Ishikawa (cell line): ENCODE measurements around the gene ZFAND3.

Experiments
- CEBPB ChIP-seq: IDR thresholded peaks from 2 replicates; pipeline ENCODE4 v1.6.1; 2012
- CREB1 ChIP-seq: IDR thresholded peaks from 2 replicates; pipeline ENCODE4 v1.6.1; 2012; ENCODE audit warnings: low read depth
- EGR1 ChIP-seq: IDR thresholded peaks from 2 replicates; pipeline ENCODE4 v1.6.1; 2012
- EP300 ChIP-seq: IDR thresholded peaks from 2 replicates; pipeline ENCODE4 v1.6.1; 2012; ENCODE audit warnings: borderline replicate concordance
- FOXM1 ChIP-seq: IDR thresholded peaks from 2 replicates; pipeline ENCODE4 v1.6.1; 2012; ENCODE audit warnings: low read depth, borderline replicate concordance
- NFIC ChIP-seq: IDR thresholded peaks from 2 replicates; pipeline ENCODE4 v1.6.1; 2012
- RAD21 ChIP-seq: IDR thresholded peaks from 2 replicates; pipeline ENCODE4 v1.6.1; 2012; ENCODE audit warnings: low read depth
- TAF1 ChIP-seq: IDR thresholded peaks from 2 replicates; pipeline ENCODE4 v1.6.1; 2012; ENCODE audit warnings: low read depth, mild to moderate bottlenecking
- TCF12 ChIP-seq: IDR thresholded peaks from 2 replicates; pipeline ENCODE4 v1.6.1; 2012; ENCODE audit warnings: low read depth
- TEAD4 ChIP-seq: IDR thresholded peaks from 2 replicates; pipeline ENCODE4 v1.6.1; 2012
- YY1 ChIP-seq: IDR thresholded peaks from 2 replicates; pipeline ENCODE4 v1.6.1; 2012; ENCODE audit warnings: low read depth
- ZBTB7A ChIP-seq: IDR thresholded peaks from 2 replicates; pipeline ENCODE4 v1.6.1; 2012; ENCODE audit warnings: low read depth
- TF ChIP-seq, protein P1 (sequence below): IDR thresholded peaks from 2 replicates; pipeline ENCODE4 v1.6.1; 2012
- TF ChIP-seq, protein P2 (sequence below): IDR thresholded peaks from 2 replicates; pipeline ENCODE4 v1.6.1; 2012
- TF ChIP-seq, protein P3 (sequence below): IDR thresholded peaks from 2 replicates; pipeline ENCODE4 v1.6.1; 2012; ENCODE audit warnings: low read depth, mild to moderate bottlenecking

Gene ZFAND3

DNA sequence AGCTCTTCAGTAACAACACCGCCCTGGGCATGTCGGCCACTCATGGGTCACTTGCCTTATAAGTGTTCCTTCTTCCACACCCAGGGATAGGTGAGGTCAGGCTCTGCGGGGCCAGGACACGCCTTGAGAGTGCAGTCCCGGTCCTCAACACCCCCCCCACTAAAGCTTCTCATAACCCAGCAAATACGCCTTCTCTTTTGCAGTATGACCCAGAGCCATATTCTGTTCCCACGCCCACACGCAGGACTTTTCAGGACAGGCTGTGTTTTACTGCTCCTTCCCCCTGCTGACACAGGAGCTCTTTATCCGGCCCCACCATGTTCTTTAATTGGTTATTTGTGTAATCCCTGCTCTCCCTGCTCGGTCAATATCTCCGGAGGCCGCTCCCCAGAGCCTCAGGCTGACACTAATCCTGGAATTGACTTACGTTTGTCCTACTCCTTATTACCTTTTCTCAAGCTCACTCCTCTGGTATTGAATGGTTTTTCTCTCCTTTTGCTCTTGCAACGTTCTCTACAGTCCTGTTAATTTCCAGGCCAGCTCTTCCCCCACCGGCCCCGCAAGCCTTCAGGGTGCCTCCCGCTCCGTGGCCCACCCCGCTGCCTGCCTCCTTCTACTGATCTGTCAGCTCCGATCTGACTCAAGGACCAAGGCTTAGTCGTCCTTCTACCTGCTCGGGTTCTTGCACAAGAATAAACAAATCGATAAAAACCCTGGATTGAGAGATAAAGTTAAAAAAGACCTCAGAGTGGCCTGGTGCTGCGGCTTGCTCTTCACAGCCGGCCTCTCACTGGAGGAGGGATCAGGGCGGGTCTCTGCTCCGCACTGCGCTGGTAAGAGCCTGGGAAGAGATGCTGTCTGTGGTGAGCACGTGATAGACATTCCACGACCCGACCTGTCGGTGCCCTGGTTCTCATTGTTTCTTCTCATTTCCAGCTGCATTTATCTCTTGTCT lies 357.5 kb downstream of the ZFAND3 start:
- TF ChIP-seq CEBPB (no peak), CREB1 (no peak)
- TF ChIP-seq, protein P1, sequence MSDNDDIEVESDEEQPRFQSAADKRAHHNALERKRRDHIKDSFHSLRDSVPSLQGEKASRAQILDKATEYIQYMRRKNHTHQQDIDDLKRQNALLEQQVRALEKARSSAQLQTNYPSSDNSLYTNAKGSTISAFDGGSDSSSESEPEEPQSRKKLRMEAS = no peak
- TF ChIP-seq, protein P2, sequence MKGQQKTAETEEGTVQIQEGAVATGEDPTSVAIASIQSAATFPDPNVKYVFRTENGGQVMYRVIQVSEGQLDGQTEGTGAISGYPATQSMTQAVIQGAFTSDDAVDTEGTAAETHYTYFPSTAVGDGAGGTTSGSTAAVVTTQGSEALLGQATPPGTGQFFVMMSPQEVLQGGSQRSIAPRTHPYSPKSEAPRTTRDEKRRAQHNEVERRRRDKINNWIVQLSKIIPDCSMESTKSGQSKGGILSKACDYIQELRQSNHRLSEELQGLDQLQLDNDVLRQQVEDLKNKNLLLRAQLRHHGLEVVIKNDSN = no peak

DNA sequence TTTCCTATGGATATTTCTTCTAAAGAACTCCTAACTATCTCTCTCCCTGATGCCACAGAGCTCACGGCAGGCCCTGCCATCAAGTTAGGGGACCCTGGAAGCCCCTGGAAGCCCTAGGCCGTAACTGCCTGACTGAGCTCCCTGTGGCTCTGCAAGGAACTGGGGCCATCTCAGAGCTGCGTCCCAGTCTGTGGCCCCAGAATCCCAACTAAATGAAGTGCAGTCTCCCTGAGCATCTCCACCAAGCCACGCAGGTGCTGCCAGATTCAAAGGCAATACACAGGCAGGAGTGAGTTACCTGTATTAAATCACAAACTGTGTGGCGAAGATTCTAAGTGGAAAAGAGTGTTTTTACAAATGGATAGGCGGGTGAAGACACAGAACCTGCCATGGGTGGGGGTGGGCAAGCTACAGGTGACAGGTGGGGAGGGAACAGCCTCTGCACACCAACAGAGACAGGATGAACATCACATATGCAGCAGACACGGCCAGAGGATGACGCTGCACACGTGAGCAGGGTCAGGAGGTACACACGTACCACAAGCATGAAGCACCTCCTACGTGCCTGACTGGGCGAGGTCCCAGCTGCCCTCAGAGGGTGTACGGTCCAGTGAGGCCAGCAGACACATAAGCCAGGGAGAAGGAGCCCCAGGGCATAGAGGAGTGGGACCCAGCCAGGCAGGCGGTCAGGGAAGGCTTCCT lies 358.5 kb downstream of the ZFAND3 start:
- TF ChIP-seq TAF1 = no peak
- TF ChIP-seq, protein P2 = no peak
- TF ChIP-seq TEAD4 = no peak
- TF ChIP-seq TCF12 = no peak
- no peak for TF ChIP-seq RAD21
- TF ChIP-seq, protein P3, sequence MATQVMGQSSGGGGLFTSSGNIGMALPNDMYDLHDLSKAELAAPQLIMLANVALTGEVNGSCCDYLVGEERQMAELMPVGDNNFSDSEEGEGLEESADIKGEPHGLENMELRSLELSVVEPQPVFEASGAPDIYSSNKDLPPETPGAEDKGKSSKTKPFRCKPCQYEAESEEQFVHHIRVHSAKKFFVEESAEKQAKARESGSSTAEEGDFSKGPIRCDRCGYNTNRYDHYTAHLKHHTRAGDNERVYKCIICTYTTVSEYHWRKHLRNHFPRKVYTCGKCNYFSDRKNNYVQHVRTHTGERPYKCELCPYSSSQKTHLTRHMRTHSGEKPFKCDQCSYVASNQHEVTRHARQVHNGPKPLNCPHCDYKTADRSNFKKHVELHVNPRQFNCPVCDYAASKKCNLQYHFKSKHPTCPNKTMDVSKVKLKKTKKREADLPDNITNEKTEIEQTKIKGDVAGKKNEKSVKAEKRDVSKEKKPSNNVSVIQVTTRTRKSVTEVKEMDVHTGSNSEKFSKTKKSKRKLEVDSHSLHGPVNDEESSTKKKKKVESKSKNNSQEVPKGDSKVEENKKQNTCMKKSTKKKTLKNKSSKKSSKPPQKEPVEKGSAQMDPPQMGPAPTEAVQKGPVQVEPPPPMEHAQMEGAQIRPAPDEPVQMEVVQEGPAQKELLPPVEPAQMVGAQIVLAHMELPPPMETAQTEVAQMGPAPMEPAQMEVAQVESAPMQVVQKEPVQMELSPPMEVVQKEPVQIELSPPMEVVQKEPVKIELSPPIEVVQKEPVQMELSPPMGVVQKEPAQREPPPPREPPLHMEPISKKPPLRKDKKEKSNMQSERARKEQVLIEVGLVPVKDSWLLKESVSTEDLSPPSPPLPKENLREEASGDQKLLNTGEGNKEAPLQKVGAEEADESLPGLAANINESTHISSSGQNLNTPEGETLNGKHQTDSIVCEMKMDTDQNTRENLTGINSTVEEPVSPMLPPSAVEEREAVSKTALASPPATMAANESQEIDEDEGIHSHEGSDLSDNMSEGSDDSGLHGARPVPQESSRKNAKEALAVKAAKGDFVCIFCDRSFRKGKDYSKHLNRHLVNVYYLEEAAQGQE = no peak
- no peak for TF ChIP-seq YY1
- TF ChIP-seq, protein P1 = no peak
- no peak for TF ChIP-seq EP300
- TF ChIP-seq FOXM1 = no peak
- no peak for TF ChIP-seq NFIC
- TF ChIP-seq CREB1 = no peak
- TF ChIP-seq ZBTB7A = no peak
- TF ChIP-seq EGR1 = no peak
- no peak for TF ChIP-seq CEBPB

DNA sequence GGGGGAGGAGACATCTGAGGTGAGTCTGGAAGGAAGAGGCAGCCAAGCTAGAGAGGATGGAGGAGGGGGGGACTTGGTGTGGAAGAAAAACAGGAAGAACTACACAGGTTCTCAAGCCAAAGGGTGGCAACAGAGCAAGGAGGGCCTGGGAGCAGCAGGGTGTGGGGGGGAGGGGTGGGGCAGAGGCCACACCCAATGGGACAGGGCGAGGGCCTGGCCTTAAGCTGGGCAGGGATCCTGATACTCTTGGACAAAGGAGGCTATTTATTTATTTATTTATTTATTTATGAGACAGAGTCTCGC lies 359.0 kb downstream of the ZFAND3 start:
- no peak for TF ChIP-seq CREB1
- TF ChIP-seq YY1 = no peak
- TF ChIP-seq RAD21 = no peak
- no peak for TF ChIP-seq TAF1
- no peak for TF ChIP-seq TCF12
- no peak for TF ChIP-seq EP300
- TF ChIP-seq, protein P3 = no peak
- TF ChIP-seq ZBTB7A = no peak
- TF ChIP-seq FOXM1 = no peak
- TF ChIP-seq, protein P1 = no peak
- TF ChIP-seq CEBPB = no peak
- no peak for TF ChIP-seq NFIC

DNA sequence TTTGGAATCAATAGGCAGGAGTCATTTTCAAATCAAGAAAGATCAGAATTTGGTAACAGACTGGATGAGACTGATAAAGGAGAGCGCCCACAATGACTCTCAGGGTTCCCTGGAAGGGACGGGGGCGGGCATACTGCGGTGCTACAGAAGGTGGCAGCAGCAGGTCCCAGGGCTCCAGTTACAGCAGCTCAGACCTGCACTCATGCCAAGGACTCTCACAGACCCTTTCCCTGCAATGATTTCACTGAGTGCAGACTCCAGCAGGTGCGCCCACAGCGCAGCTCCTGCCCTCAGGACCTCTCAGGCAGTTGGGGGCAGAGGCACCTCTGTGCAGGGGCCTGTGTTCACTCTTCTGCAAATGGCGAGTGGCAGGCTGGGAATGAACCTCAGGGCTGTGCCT lies 359.8 kb downstream of the ZFAND3 start:
- TF ChIP-seq TEAD4 = no peak
- no peak for TF ChIP-seq FOXM1
- TF ChIP-seq CREB1 = no peak
- TF ChIP-seq ZBTB7A = no peak
- TF ChIP-seq RAD21 = no peak
- no peak for TF ChIP-seq TCF12
- TF ChIP-seq, protein P2 = no peak
- TF ChIP-seq, protein P1 = no peak
- TF ChIP-seq EGR1 = no peak
- no peak for TF ChIP-seq EP300
- TF ChIP-seq CEBPB = no peak
- no peak for TF ChIP-seq YY1
